HK-2 (cell line): ENCODE measurements around the gene GNG7.
"Not testable (repeated sequence)": the region's sequence is repeated elsewhere in the genome, so short reads cannot be mapped to it uniquely, and the experiment has no call there.

ENCODE experiments used
- DNase-seq: peaks from one replicate; pipeline ENCODE4 v3.0.0-alpha.2; 2018; ENCODE audit not compliant: unreplicated experiment

GNG7 gene

DNA sequence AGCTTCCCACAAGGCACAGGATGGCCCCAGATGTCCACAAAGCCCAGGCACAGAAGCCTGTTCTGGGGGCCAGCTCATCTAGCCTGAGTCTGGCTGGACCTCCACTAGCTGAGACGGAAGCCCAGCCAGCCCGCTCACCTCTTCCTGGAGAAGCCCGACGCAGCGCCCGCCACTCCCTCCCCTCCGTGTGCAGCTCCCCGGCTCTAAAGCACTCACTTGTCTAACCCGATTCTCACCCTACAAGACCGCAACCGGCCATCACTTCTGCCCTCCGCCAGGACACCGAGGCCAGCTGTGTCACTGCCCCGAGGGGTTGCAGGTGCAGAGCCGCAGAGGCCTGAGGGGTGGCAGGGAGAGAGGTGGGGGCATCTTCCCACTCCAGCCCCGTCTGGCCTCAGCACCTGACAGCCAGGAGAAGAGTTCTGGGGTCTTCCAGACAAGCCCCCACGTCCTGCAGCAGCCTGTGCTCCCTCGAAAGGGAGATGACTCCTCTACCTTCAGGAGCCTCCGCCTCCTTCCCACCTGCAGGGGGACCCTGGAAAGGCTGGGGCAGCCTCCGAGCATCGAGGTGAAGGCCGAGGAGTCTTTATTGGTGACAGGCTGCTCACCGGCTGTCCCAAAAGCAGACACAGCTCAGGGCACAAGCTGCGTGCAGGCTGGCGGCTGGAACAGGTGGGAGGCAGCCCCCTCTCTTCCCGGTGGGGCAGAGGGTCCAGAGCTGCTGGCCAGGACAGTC, 24.6 kb upstream of the GNG7 start:
- no peak for DNase-seq

DNA sequence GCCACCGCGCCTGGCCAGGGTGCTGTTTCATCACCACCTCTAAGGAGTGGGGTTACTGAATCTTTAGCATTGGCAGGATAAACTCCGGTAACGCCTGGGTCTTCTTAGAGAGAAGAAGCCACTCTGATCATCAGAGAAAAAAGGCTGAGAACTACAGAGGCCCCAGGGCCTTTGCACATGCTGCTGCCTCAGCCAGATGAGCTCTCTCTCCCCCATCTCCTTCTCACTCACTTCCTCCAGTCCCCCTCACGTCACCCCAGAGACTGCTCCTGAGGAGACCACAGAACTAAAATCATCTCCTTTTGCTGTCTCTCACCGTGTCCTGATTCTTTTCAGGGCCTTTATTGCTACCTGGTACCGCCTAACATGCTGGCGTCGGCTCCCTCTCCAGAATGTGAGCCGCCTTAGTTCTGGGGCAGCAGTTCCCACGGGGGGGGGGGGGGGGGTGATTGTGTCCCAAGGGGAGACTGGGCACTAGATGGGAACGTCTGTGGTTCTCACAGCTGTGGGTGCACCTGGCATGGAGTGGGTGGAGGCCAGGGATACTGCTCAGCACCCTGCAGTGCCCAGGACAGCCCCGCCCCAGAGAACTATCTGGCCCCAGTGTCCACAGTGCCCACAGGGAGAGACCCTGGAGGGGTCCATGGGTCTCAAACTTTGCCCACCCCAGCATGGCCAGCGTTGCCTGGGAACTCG, 23.8 kb upstream of the GNG7 start:
- DNase-seq: no peak

DNA sequence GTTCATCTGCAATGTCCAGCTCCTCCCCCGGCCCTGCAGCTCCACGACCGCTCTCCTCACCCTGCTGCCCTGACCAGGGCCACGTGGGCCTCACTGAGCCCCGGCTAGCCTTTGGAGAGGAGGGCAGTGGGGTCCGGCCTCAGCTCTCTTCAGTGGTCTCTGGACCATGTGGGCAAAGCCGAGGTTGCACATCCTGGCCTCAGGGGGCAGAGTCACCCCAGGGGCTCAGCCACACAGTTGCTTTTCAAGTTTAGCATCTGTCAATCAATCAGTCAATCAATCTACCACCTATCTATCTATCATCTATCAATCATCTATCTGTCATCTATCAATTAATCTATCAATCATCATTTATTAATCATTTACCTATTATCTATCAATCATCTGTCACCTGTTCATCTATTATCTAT, 21.7 kb upstream of the GNG7 start:
- DNase-seq: no peak

DNA sequence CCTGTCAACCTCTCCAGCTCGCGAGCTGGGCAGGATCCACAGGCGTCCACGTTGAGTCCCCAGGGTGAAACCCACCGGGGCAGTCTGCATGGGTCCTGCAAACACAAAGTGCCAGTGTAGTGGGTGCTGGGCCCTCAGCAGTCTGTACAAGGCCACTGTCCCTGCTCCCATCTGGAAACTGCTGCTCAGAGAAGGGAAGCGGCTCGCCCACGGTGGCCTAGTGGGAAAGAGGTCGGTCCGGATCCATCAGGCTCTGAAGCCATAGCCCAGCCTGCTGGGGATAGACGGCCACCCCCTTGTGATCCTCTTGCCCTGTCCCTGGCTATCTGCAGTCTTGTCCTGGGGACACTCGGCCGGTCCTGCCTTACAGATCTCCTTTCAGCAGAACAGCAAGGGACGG, 21.3 kb upstream of the GNG7 start:
- no peak for DNase-seq

DNA sequence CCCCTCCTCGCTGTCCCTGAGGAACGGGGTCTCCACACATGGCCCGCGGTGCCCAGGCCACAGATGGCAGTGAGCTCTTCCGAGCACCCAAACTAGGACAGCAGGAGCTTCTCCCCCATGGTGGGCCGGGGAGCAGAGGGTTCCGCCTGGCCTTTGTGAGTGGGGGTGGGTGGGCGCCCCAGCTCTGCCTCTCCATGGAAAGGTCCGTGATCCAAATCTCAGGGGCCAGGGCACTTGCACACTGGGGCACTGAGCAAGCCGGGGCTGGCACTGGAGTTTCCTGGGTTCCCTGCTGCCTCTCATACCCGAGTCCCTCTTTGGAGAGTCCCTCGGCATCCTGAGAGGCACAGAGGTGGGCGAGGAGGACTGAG, 20.8 kb upstream of the GNG7 start:
- DNase-seq: no peak

DNA sequence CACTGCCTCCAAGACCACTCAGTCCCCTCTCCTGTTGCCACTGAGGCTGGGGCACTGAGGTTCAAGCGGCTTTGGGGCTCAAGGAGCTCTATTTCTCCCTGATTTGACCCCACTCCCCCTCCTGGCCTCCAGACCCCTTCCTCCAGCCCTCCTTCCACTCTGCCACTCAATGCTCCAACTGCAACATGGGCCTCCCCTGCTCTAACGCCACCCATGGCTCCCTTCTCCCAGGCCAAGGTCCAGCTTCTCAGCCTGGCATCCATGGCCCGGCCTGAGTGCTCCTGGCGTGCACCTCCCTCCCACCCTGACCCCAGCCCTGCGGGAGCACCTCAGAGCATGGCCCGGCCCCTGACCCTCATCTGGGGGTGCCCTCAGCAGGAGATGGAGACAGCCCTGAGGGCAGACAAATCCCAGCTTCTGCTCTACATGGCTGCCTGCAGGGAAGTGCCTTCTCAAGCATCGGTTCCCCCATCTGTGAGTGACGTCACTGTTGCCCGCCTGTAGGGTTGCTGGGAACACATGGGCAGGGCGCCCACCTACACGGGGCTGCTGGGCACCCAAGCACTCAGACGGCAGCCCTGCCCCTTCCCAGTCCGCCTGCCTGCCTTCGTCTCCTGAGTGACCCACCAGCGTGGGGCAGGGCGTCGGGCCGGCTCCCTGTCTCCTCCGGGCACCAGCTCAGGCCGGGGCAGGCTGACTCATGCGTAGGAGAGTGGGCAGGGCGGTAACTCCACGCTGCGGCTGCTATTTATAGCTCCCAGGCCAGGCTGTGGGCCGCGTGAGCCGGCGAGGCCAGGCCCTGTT, 20.2 kb upstream of the GNG7 start:
- DNase-seq: peak; percentile 83

DNA sequence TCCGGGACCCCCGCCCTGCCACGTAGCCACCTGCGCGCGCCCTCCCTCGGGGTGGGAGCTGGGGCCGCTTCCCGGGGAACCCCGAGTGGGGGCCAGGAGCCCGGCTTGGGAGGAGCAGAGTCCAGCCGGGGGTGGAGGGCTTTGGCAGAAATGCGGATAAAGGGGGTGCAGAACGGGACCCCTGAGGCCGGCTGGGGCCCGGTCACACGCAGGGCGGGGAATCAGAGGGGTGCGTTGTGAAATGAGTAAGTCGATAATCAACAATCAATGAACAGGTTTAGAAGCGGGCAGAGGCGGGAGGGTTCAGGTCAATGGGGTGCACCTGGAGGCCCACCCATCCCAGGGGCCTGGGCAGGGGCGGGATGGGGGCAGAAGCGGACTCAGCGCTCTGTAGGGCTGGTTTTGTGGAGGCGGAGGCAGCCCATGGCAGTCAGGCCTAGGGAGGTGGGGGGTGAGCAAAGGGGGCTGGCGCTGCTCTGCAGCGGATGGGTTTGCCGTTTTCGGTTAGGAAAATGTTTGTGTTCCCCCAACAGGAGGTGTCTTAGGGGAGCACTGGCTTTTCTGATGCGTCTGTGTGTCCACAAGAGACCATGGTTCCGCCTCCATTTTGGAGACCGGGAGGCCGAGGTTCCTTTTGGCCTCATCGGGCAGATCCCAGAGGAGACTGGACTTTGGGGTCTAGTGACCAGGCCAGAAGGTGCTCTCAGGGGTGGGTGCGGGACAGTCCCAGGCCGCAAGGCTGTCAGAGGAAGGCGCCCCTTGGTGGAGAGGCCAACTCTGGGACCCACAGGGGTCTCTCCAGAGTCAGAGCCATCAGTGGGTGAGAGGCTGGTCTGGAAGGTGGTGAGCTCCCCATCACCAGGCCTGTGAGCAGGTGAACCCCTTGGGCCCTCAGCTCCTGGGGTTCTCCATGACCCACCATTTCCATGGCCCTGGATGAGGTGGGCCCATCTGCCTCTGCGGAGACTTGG, 19.4 kb upstream of the GNG7 start:
- no peak for DNase-seq

DNA sequence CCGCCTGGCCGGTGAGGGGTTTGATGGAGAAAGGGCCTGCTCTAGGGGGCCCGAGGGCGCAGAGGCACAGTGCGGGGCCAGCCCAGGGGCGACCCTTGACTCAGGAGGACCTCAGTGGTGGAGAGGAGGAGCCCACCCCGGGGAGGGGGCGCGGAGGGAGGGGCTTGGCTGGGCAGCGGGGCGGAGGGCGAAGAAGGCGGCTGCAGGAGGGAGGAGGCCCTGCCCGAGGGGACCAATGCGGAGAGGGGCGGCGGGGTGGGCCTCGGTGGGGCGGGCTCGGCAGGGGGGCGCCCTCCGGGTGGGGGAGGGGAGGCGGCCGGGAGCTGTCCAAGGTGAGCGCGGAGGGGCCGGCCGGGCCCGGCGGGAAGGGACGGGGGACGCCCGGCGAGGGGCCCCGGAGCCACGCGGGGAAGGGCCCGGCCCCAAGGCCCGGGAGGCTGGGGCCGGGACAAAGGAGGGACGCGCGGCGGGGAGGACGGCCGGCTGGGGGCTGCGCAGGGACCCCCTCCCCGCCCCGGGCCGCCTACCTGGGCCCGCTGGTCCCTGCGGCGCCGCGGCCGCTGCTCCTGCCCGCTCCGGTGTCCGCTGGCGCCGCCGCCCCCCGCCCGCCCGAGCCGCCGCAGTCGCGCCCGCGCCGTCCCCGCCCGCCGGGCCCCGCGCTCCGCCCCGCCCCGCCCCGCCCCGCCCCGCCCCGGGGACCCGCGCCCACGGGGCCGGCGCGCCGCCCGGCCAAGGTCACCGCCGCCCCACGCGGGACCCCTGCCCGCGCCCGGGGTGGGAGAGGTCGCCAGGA, 18.5 kb upstream of the GNG7 start, which contains the start of gene DIRAS1:
TSS of gene DIRAS1 (minus strand) at position 596 of the 793 bp plus-strand sequence. CDS start 3,566 bp downstream, outside the sequence.
- no peak for DNase-seq

DNA sequence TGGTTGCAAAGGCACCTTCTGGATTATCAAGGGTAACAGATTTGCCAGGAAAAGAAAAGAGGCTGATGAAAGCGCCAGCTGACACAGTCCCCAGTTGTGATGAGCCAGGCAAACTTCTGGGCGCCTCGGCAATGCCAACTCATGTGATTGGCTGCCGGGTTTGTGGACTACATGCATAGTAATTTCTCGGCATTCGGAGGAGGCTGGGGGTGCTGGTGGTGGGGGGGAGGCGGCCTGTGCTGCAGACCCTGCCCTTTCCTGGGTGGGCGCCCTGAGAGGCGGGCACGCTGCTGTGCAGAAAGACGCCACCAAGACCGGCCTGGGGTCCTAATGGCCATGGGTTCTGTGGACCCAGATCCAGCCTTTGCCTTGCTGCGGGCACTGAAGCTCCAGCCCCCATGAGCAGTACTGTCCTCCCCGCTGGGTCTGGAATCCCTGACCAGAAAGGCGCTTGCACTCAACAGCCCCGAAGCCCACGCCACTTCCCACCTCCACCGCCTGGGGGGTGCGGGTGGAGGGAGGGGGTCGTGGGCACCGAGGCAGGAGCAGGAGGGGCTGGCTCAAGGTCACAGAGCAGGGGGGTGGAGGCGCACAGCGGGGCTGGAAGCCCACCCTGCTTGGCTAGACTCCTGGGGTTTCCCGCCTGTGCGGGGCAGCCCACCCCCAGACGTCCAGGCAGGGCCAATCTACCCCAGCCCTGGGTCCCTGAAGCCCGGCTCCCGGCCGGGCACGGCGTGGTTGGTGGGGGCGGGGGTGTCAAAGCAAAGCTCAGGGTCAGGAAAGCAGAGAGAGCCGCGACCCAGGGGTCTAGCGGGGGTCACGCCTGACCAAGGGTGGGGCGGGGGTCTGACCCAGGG, 17.7 kb upstream of the GNG7 start:
- no peak for DNase-seq

DNA sequence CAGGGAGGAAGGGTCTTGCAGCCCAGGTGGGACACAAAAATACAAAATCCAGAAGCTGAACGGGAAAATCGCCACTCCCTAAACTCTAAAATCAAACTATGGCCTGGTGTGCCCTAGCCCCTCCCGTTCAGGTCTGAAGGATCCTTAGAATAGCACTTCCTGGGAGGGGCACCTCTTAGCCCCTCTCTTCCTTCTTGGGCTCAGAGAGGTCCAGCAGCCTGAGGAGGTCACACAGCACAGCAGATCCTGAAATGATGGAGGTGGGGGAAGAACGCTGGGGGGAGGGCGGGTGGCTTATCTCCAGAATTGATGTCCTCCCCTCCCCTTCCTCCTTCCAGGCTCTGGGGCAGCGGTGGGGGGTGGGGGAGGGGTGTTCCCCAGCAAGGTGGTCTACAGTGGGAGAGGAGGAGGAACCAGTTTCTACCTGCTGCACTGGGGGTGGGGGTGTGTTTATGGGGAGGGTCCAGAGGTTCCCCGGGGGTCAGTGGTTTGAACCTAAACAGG, 16.8 kb upstream of the GNG7 start:
- no peak for DNase-seq

DNA sequence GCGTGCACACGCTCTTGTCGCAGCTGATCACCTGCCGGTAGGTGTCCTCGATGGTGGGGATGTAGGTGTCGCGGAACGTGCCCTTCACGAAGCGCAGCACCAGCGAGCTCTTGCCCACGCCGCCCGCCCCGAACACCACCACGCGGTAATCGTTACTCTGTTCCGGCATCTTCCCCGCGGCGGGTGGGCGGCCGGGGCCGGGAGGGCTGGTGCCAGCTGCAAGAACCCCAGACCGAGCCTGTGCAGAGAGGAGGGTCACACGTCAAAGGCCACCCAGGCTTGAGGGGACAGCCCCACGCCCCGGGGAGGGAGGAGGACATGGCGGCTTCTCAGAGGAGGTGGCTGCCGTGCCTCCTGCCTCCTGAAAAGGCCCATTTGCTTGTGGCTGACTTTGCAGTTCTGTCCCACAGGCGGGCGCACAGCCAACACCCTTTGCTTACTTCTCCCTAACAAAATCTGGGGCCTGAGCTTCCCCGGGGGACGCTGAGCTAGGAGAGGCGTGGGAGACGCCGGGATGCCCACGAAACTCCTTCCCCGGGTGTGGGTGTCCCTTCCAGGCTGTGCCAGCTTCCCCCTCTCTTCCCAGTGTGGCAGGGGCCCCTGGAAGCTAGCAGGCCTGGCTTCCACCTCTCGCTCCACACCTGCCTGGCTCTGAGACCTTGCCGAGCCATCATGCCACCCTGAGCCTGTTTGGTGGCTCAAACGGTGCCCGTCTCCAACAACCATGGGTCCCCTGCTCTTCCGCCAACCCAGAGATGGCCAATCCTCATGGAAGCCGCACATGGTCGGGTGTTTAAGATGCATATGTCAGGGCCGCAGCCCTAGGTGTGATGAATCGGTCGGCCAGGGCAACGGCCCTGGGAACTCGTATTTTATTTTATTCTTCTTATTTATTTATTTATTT, 15.4 kb upstream of the GNG7 start:
- no peak for DNase-seq

DNA sequence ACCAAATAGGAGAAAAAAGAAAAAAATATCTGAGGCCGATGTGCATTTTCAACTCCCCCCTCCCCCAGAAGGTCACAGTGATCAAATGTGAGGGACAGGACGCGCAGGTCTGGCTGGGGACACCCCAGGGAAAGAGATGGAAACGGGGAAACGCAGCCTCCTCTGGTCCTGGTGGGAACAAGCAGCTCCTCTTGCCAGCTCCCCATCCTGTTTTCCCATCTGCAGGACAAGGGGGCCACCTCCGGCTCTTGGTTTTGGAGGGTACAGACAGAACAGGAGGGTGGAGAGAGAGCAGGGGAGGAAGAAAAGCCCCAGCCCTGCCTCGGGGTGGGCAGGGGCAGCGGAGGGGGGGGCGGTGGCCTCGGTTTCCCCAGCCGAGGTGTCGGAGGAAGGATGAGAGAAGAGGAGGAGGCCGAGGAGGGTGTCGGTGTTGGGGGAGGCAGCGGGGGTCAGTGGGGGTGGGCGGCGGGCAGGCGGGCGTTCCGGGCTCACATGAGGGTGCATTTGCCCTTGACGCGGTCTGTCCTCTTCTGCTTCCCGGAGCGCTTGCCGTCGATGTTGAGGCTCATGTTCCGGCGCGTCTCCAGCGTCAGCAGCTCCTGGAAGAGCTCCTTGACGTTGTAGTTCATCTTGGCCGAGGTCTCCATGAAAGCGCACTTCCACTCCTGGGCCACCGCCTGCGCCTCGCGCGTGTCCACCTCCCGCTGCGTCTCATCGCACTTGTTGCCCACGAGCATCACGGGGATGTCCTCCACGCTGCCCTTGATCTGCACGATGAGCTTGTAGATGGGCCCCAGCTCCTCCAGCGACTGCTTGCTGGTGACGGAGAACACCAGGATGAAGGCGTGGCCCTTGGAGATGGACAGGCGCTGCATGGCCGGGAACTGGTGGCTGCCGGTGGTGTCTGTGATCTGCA, 14.5 kb upstream of the GNG7 start:
- no peak for DNase-seq

DNA sequence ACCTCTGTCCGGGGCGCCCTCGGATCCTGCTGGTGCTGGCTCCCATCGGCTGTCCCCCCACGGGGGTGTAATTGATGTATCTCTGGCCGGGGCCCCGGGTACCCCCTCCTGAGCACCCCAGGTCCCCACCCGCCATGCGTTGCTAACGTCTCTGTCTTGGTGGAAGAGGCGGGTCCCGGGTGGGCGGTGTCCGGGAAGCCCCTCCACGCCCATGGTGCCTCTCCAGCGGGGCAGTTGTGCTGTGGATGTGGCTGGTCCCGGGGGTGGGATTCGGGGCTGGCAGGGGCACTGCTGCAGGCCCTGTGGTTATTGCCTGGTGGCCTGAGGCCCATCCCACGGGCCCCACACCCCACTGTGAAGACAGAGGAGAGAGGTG, 13.8 kb upstream of the GNG7 start:
- no peak for DNase-seq

DNA sequence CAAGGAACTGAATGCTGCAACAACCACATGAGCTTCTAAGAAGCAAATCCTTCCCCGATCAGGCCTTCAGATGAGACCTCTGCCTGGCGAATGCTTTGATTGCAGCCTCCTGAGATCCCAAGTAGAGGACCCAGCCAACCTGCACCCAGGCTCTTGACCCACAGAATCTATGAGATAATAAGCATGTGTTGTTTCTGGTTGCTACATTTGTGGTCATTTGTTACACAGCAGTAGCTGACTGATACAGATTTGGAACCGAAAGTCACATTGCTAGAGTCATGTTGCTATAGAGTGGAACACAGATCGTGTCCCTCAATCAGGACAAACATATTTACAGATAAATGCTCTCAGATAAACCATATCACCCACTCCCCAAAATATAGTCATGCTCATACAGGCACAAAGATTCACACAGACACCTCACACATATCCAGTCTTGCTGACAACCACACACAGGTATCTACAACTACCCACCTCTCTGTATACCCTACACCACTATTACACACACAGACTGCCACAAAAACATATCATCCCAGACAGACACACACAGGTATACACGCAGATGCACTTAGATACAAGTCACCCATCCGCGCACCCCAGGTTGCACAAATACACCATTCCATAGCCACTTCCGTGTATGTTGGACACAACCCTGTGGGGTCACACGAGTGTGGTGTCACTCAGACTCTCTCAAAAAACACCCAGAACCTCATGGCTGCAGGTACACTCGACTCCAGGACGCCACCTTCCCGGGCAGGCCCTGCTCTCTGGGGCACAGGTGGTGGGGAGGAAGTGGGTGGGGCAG, 13.2 kb upstream of the GNG7 start:
- no peak for DNase-seq

DNA sequence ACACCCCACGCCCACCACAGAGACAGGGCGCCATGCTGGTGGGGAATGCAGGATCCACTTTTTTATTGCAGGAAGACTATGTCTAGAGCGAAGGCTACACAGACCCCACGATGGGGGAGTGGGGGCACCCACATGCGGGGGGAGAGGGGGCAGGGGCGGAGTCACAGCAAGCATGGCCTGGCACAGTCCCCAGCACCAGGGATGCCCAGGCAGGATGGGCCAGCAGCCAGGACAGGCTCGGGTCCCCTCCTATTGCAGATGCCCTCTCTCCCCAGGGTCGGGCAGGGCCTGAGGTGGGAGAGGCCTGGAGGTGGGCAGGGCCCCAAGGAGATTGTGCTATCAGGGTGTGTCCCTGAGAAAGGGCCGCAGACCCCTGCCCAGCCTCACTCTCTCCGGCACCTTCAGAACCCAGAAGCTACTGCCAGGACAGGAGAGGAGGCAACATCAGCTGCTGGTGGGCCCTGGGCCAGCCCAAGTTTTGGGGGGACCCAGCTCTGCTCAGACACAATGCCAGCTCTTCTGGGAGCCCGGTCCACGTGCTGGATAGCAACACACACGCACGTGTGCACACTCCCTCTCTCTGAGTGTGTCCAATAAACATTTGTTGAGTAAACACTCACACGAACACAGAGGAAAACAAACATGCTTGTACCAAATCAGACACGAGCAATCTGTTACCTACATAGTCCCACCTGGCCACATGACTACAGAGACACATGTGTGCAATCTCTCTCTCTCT, 12.2 kb upstream of the GNG7 start:
- no peak for DNase-seq

DNA sequence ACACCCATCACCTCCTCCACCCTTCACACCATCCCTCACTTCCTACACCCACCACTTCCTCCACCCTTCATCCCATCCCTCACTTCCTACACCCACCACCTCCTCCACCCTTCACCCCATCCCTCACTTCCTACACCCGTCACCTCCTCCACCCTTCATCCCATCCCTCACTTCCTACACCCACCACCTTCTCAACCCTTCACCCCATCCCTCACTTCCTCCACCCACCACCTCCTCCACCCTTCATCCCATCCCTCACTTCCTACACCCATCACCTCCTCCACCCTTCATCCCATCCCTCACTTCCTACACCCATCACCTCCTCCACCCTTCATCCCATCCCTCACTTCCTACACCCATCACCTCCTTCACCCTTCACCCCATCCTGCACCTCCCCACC, 11.6 kb upstream of the GNG7 start:
- DNase-seq: not testable (repeated sequence)
